Measurements from ENCODE around the gene ALPL.

ALPL gene

DNA sequence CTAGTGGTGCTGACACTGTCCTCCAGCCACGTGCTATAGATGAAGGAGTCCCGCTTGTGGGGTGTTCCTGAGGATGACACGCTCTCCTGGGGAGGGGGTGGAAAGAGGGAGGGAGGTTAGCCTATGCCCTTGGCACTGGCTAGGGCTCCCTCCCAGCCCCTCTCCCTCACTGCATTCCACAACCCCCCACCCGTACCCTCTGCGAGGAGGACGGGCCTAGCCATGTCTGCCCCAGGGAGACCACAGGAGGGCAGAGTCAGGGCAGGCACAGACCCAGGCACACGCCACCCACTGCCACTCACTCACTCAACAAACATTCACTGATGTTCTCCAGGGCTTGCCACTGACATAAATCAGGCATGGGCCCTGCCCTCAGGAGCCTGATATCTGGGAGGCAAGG is 89.2 kb downstream of the ALPL start:
- no peak for FAIRE-seq
- no peak for DNase-seq (ENCODE audit: low spot score)

DNA sequence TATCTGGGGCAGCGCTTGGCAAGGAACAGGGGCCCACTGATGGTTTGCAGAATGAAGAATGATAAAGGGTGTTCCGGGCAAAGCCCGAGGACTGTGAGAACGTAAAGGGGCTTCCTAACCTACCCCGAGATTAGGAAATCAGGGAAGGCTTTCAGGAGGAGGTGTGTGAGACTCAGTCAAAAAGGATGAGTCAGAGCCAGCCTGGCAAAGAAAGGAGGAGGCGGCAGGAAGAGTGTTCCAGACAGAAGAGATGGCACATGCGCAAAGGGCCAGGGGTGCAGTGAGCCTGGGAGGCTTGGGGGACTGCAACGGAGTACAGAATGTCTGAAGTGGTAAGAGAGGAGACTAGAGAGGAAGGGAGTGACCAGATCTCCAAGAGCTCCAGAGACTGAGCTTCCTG is 89.7 kb downstream of the ALPL start:
- FAIRE-seq (no peak), DNase-seq (ENCODE audit: low spot score) (no peak)

DNA sequence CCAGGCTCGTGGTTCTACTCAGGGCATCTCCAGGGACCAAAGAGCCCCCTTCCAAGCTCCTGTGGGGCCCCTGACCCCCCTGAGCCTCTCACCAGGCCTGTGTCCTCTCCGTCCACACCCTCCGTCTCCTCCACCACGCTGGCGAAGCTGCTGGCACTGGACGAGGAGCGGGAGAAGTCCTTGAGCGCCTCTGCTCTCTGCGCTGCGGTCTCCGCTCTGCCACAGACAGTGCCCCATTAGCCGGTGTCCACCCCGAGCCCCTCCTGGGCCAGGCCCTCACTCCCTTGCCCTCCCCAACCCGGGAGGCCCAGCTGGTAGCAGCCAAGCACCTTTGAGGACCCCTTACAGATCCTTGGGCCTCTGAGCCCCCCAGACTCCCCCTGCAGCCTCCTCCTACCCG is 90.2 kb downstream of the ALPL start:
- DNase-seq (ENCODE audit: low spot score) (no peak), FAIRE-seq (no peak)

DNA sequence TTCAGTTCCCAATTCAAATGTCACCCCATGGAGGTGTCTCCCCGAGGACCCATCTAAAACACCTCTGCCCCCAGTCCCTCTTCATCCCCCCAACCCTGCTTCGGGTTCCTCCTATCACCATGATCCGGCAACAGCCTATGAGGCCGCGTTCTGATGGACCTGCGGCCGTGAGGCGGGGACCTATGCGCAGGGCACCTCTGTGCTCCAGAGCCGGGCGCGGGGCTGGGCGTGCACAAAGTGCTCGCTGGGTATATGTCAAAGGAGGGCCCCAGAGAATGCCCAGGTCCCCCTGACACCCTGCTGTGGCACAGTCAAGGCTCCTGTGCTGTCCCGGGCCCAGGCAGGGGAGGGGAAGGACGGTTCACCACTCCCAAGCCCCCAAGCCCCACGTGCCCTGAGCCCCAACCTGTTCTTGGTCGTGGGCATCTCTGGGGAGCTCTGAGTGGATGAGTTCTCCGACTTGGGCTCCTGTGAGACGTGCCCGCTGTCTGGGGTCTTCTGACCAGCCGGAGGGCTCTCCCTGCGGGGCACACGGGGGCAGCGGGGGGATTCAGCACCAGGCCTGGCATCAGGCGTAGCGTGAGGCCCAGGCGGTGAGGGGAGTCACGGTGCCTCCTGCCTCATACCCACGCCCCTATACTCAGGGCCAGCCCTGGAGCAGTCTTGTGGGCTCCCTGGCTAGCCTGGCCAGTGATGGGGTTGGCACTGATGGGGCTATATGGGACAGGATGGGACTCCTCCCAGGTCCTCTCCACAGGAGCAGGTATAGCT is 92.2 kb downstream of the ALPL start:
- FAIRE-seq (no peak), DNase-seq (ENCODE audit: low spot score) (no peak)

DNA sequence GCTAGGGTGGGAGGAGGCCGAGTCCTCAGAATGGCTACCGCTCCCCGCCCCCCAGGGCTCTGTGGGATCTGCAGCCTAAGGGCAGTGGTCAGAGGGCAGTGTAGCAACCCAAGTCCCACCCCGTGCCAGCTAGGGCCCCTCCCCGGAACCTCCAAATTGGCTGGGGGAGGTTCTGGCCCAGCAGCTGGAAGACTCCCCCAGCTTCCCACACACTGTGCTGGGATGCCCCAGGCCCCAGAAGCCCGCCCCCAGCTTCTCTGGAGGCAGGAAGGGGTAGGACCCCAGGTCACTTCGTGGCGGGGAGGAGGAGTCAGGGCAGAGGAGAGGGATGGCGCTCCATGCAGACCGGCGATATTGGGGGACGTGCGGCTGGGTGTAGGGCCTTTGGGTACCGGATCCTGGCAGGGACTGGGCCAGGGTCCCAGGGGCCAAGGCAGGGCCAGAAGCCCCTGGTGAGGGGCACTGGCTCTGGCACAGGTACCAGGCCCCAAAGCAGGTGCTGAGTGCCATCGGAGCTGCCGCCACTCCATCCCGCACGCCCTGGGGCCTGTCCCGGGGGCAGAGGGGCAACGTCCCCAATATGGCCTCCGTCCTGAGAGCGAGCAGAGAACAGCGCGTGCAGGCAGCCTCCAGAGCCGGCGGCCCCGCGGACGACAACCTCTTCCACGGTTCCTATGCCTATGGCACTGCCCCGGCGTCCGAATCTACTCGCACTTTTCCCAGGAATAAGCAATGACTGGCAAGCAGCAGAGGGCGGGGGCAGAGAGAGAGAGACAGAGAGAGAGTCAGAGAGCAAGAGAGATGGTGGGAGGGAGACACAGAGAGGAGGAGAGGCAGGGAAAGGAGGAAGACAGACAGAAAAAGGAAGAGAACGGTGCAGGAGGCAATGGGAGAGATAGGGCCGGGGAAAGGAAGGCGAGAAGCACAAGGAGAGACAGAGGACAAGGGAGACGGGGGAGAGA is 94.2 kb downstream of the ALPL start:
- no peak for DNase-seq (ENCODE audit: low spot score)
- FAIRE-seq: no peak

DNA sequence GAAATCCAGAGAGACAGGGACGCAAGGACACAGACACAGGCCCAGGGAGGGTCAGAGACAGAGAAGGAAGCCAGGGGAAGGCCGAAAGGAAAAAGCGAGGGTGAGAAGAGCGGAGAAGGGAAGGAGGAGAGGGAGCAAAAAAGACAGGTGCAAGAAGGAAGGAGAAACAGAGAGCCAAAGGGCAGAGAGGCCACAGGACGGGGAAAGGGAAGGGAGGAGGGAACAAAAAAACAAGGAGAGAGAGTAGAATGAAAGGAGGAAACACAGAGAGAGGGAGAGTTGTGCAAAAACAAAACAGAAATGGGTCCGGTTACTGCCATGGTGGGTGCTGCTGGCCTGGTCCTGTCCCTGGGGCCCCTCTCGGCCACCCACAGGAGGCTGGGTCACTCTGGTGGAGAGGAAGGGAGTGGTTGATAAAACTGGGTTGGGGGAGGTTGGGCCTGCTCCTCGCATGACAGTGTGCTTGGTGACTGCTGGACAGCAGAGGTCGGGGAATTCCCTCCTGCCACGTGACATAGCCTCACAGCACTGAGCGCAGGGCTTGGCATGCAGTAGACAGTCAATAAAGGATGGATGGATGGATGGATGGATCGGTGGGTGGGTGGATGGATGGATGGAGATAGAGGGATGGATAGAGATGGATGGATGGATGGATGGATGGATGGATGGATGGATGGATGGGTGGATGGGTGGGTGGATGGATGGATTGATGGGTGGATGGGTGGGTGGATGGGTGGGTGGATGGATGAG is 95.2 kb downstream of the ALPL start:
- DNase-seq (ENCODE audit: low spot score) (no peak), FAIRE-seq (no peak)

DNA sequence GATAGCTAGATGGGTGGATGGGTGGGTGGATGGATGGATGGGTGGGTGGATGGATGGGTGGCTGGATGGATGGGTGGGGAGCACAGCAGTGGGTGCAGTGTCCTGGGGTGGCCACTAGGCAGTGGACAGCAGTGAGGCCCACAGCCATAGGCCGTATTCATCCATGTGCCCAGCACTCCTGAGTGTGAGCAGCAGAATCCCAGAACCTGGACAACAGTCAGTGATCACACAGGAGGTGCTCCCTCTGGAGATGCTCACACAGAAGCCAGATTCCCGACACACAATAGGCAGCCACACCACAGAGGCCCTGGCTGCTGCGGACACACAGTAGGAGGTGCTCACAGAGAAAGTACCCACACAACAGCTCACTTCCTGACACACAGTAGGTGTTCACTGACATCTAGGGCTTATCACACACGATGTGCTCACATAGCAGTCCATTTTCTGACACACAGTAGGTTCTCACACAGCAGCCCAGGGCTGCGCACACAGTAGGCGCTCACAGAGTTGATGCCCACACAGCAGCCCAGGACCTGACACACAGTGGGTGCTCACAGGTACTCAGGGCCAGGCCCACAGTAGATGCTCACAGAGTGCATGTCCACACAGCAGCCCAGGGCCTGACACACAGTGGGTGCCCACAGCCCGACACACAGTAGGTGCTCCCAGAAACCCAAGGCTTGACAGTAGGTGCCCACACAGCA is 95.9 kb downstream of the ALPL start:
- DNase-seq (ENCODE audit: low spot score) (no peak), FAIRE-seq (no peak)

DNA sequence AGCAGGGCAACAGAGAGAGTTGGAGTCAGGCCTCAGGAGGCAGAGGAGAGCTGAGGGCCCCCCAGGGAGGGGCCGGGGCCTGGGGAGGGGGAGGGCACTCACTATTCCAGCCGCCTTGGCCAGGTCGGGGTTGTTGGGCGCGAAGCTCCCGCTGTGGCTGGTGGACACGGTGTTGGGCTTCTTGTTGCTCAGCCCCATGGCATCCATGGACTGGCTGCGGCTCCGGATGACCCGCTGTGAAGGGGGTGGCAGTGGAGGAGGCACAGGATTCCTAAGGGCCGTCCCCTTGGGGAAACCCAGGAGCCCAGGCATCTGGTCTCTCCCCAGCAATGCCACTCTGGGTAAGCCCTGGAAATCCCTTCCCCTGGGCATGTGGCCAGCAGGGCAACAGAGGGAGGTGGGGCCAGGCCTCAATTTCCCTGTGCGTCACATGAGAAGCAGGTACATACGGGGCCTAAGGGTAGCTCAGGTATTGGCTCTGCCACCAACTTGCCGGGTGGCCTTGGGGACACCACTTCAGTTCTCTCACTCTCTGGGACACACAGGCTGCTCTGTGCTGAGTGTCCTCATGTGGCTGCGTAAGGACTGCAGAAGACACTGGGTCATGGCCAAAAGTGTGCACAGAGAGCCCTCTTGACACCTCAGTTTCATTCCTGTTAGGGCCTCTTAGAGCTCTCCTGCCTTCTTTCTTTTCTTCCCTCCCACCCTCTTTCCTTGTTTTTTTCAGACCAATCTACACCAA is 96.9 kb downstream of the ALPL start:
- no peak for FAIRE-seq
- DNase-seq (ENCODE audit: low spot score): no peak

DNA sequence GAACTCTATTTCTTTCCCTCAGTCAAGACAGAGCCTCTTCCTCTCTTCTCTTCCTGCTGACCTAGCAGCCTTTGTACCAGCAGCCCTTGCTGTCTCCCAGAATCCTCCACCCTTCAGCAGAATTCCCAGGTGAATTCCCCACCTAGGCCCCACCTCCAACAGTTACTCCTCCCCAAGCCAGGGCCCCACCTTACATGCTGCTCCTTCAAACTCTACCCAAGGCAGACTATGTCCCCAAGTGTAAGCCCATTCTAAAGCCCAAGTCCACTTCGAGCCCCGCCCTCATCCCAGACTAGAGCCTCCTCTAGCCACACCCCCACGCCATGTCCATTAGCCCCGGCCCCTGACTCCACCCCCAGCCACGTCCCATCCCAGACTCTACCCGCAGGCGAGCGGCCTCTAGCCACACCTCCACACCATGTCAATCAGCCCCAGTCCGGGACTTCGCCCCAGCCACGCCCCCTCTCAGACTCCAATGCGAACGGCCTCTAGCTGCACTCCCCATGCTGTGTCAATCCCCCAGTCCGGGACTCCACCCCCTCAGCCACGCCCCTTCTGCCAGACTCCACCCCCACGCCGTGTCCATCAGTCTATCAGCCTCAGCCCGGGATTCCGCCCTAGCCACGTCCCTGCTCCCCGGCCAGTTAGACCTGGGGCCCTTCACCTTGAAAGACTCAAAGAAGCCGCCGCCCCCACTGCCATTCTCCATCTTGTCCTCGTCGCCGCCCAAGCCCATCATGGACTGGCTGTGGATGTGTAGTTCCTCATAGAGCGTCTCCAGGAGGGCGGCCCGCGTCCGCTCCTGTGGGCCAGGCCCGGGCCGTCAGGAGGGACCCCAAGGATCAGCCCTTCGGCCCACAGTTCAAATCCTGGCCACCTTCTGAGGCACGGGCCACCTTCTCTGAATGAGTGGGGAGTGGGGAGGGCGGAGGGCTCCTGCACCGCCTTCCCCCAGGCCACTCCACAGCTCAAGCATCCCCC is 98.6 kb downstream of the ALPL start:
- DNase-seq (ENCODE audit: low spot score): peak; percentile 27
- FAIRE-seq: no peak

DNA sequence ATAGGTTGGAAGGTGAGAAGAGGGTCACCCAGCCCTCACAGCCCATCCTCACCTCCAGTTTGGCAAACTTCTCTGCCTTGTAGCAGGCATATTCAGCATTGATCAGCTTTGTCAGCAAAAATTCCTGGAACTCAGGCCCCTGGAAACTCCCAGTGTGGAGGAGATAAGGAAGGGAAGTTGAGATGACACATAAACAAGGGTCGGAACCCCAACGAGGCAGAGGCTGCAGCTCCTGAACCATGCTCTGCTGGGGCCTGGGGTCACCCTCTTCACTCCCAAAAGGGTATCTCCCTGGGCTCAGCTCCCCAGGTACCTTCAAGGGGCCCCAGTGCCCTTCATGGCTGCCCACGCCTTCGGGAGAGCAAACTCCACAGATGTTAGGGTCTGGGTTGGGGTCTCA is 99.6 kb downstream of the ALPL start:
- DNase-seq (ENCODE audit: low spot score) (no peak), FAIRE-seq (no peak)

DNA sequence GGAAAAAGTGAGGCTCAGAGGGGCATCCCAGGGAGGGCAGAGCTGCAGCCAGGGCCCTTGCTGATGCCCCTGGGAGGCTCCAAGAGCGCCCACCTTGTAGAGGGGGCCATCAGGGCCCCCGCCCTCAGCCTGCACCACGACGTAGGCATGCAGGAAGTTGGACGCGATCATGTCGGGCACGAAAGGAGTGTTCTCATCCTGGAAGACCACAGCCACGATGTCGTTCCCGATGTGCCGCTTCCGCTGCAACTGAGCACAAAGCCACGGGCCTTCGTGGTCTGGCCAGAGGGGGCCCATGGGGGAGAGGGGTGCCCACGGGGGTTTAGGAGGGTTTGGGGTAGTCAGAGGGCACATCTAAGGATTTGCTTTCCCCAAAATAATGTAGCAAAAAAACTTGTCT is 100.8 kb downstream of the ALPL start:
- FAIRE-seq: no peak
- DNase-seq (ENCODE audit: low spot score): no peak

DNA sequence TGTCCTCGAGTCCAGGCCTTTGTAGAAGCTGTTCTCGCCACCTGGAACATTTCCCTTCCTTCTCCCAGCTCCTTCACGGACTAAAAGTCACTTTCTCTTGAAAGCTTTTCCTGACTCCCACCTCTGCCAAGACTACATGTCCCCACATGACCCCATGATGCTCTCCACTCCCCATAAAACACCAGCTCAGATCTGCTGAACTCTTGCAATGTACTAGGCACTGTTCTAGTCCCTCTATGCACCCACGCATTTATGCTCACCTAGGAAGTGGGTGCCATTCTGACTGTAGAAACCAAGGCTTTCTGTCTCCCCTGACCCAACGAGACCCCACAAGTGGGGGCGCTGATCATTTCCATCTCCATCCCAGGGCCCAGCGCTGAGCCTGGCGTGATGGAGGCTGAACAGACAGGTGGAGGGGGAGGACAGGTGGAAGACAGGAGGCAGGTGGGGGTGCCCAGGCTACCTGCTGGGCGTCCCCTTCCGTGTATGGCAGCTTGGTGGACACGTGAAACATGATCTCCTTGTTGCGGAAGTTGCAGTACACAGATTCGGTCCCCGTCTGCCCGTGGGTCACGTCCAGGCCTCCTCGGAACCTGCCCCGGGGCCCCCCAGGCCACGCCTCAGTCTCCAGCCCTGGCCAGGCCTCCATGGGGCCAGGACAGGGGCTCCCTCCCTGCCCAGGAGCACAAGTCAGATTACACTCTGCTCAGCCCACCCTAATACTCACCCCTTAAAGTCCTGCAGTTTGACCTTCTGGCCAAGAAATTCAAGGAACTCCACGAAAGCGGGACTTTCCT is 102.0 kb downstream of the ALPL start:
- DNase-seq (ENCODE audit: low spot score) (no peak), FAIRE-seq (no peak)

DNA sequence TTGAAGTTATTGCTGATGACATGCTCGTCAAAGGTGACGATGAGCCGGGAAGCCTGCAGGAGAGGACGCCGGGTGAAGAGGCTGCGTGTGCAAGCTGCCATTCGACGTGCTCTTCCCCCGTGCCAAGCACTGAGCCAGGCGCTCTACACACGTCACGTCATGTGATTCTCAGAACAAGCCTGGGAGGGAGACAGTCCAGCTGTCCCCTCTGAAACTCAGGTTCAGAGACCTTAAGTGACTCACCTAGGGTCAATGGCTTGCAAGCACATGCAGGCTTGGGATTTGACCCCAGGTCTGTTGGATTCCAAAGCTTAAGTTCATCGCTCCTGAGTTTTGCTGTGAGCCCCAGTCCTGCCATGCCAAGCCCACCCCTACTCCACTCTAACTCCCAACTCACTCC is 102.8 kb downstream of the ALPL start:
- FAIRE-seq: no peak

DNA sequence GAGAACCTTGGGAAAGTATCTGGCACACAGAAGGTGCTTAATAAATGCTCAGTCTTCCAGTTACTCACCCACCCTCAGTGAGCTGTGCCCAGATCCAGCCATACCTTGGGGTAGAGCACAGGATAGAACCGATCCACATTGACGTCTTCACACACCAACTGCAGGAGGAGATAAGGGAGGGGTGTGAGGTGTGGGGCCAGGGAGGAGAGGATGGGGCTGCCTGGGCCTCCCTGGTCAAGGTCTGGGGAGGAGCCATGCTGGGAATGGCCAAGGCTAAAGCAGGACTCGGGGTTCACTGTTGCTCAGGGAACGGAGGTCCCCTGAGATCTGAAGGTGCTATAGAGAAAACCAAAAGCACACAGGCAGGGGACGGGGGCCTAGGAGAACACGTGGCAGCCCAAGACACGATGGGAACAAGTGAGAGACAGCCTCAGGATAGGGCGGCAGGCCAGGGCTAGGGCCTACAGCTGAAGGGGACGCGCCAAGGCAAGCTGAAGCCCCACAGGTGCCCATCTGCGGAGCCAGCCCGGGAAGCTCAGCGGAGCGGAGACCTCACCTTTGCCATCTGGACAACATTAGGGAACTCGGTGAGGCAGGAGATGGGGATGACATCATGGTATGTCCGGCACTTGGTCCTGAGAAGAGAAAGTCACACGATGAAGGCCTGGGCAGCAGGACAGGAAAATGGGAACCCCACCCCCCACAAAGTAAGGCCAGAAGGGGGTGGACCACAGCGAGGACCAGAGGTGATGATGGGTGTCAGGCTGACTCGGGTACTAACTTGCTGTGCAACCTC is 104.0 kb downstream of the ALPL start:
- no peak for FAIRE-seq
- DNase-seq (ENCODE audit: low spot score): no peak

More for the DNA sequence above, 102.8 kb downstream of the ALPL start:
- DNase-seq (ENCODE audit: low spot score): no peak

DNA sequence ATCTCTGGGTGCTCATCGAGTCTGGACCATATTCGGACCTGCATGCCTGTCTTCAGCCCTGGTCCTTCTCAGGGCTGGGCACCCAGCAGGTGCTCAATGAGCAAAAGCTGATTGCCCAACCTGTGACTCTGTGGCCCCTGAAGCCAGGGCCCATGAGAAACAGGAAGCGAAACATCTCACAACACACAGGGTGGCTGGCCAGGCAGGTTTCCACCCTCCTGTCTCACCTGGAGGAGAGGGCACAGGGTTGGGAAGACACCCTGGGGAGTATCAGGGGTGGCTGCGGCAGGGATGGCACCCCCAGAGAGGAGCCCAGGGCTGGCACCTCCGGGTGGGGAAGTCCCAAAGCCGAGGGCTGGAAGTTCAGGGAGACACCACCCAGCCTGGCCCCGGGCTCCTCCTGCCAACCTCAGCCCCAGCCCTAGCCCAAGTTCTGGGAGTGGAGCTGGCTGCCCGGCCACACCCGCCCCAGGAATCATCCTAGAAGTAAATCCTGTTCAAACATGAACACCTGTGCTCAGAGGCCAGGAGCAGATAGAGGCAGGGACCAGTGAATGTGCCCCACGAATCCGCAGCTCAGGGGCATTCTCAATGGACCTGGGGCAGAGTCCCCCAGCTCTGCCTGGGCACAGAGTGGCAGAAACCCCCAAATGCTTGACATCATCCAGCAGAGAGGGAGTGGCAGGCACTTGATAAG is 105.3 kb downstream of the ALPL start:
- no peak for FAIRE-seq
- DNase-seq (ENCODE audit: low spot score): no peak

DNA sequence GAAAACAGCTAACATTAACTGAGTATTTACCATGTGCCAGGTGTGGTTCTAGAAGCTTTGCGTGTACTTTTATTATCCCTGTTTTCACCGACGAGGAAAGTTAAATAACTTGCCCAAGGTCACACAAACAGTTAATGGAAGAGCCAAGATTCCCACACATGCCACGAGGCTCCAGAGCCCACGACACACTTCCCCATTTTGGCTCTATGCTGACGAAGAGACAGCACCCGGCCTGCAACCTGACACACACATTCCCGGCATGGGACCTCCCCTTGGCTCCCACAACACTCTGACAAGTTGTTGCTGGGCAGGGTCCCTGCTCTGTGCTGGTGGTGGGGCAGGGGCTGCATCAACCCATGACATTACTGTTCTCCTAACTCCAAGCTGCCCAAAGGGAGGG is 107.1 kb downstream of the ALPL start:
- no peak for DNase-seq (ENCODE audit: low spot score)
- FAIRE-seq: no peak

DNA sequence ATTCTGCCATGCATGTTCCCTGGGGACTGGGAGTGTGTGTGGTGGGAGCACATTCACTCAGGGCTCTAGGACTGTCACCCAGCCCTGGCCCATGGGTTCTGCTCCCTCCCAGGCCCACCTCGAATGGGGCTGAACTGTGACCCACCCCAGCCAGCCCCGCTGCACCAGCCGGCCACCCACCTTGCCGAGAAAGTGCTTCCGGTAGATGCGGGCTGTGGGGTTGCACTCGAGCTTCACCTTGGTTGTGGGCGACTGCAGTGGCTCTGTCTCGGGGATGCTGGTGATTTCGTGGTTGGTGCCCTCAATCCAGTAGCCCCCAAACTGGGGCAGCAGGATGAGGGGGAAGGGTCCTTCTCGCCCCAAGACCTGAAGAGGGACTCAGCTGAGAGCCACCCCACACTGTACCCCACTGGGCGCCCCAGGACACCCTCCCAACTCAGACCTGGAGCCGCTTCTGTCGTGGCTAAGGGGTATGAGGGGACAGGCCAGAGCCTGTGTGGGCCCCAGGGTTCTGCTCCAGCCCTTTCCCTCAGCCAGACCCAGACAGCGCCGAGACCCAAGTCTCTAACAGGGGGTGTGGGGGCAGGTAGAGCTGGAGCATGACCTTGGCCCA is 108.0 kb downstream of the ALPL start:
- no peak for FAIRE-seq
- no peak for DNase-seq (ENCODE audit: low spot score)

All from urothelium cell line (cell line).